HCT116 (cell line): ENCODE data around the gene CCDC82.

Experiments used
- CTCF ChIP-seq, 3 experiments: fragments of 200-600 bp in 1 of 3; sonication (generic) in 1 of 3; IDR thresholded peaks in 2 of 3; conservative IDR thresholded peaks in 1 of 3; 2 replicates each; pipeline ENCODE4 v1.5.1; 2012 to 2017; ENCODE audit warnings: low read depth in 2 of 3, low read length in 2 of 3, antibody characterized with exemption in 1 of 3, borderline replicate concordance in 1 of 3, control low read depth in 1 of 3, mild to moderate bottlenecking in 1 of 3, mixed read lengths in 1 of 3, mixed run types in 1 of 3, moderate library complexity in 1 of 3; ENCODE audit not compliant: insufficient read depth in 1 of 3
- ELF1 ChIP-seq: IDR thresholded peaks from 2 replicates; pipeline ENCODE4 v1.6.1; 2012; ENCODE audit warnings: low read depth, borderline replicate concordance
- EZH2 ChIP-seq: fragments of 200-600 bp; sonication (generic); IDR thresholded peaks from 2 replicates; pipeline ENCODE4 v1.6.1; 2017; ENCODE audit warnings: antibody characterized with exemption, mixed run types
- MAX ChIP-seq: IDR thresholded peaks from 2 replicates; pipeline ENCODE4 v1.6.1; 2012
- POLR2A ChIP-seq: IDR thresholded peaks from 2 replicates; pipeline ENCODE4 v1.7.0; 2011; ENCODE audit warnings: borderline replicate concordance; ENCODE audit not compliant: insufficient read depth, insufficient read length; ENCODE audit errors: extremely low read depth
- POLR2AphosphoS5 ChIP-seq: IDR thresholded peaks from 2 replicates; pipeline ENCODE4 v1.6.1; 2011; ENCODE audit warnings: mild to moderate bottlenecking, low read depth, low read length, moderate library complexity
- RAD21 ChIP-seq: IDR thresholded peaks from 2 replicates; pipeline ENCODE4 v1.6.1; 2012; ENCODE audit warnings: low read depth, mild to moderate bottlenecking
- SIN3A ChIP-seq: IDR thresholded peaks from 2 replicates; pipeline ENCODE4 v1.6.1; 2012; ENCODE audit warnings: low read depth
- YY1 ChIP-seq: IDR thresholded peaks from 2 replicates; pipeline ENCODE4 v1.6.1; 2011; ENCODE audit warnings: low read length, low read depth, moderate library complexity, mild to moderate bottlenecking; ENCODE audit not compliant: insufficient replicate concordance; ENCODE audit errors: extremely low read depth
- ZBTB33 ChIP-seq: IDR thresholded peaks from 2 replicates; pipeline ENCODE4 v1.6.1; 2011; ENCODE audit warnings: mild to moderate bottlenecking, low read length, moderate library complexity; ENCODE audit not compliant: insufficient replicate concordance; ENCODE audit errors: extremely low read depth

GRCh38 chr11:96309016-96309642 lies 80.6 kb downstream of the CCDC82 start:
- TF ChIP-seq CTCF (IDR thresholded peaks at IDR 0.05 in 2 of 3, conservative IDR thresholded peaks at IDR 0.05 in 1 of 3; ENCODE audit: borderline replicate concordance in 1 of 3, insufficient read depth in 1 of 3, low read depth in 2 of 3, low read length in 2 of 3) (0 out of 6 replicates have a peak, but pooled peaks of 1 of the 3 experiments have one; percentile 2), YY1 (no peak), EZH2 (no peak), ZBTB33 (no peak), ELF1 (no peak), MAX (no peak), POLR2AphosphoS5 (no peak), POLR2A (no peak), RAD21 (no peak), SIN3A (no peak)
